MM.1S (cell line): ENCODE data around the gene MAGEE1.

Experiments used
- DNase-seq: peaks from one replicate; pipeline ENCODE4 v3.0.0-alpha.2; 2015
- H2AFZ ChIP-seq: fragments of 300-600 bp; sonication (generic); 2 replicates; pipeline ENCODE4 v1.6.0; 2016; ENCODE audit warnings: antibody characterized with exemption, low read length
- H3F3A ChIP-seq: fragments of 300-600 bp; sonication (generic); 2 replicates; pipeline ENCODE4 v1.6.1; 2016; ENCODE audit warnings: mild to moderate bottlenecking, antibody characterized with exemption, low read length, moderate library complexity, mixed read lengths; ENCODE audit not compliant: insufficient read depth
- H3K27ac ChIP-seq: fragments of 300-600 bp; sonication (generic); 2 replicates; pipeline ENCODE4 v1.5.1; 2016; ENCODE audit warnings: mild to moderate bottlenecking, low read length
- H3K27me3 ChIP-seq: fragments of 300-600 bp; sonication (generic); replicated peaks from 2 replicates; pipeline ENCODE4 v1.6.0; 2016; ENCODE audit warnings: low read length; ENCODE audit not compliant: insufficient read depth
- H3K36me3 ChIP-seq: fragments of 300-600 bp; sonication (generic); replicated peaks from 2 replicates; pipeline ENCODE4 v1.6.1; 2016; ENCODE audit warnings: mild to moderate bottlenecking, low read length, mixed read lengths; ENCODE audit not compliant: insufficient read depth
- H3K4me1 ChIP-seq: fragments of 300-600 bp; sonication (generic); 2 replicates; pipeline ENCODE4 v1.6.1; 2016; ENCODE audit warnings: low read length, mixed read lengths
- H3K4me2 ChIP-seq: fragments of 300-600 bp; sonication (generic); 2 replicates; pipeline ENCODE4 v1.6.0; 2016; ENCODE audit warnings: low read depth, low read length
- H3K4me3 ChIP-seq: fragments of 300-600 bp; sonication (generic); 2 replicates; pipeline ENCODE4 v1.5.1; 2016; ENCODE audit warnings: low read length, mixed read lengths
- H3K79me2 ChIP-seq: fragments of 300-600 bp; sonication (generic); 2 replicates; pipeline ENCODE4 v1.6.1; 2016; ENCODE audit warnings: mixed run types, low read length, mixed read lengths
- H3K9ac ChIP-seq: fragments of 300-600 bp; sonication (generic); 2 replicates; pipeline ENCODE4 v1.6.1; 2016; ENCODE audit warnings: low read length, mixed read lengths
- H3K9me2 ChIP-seq: fragments of 300-600 bp; sonication (generic); replicated peaks from 2 replicates; pipeline ENCODE4 v1.6.1; 2016; ENCODE audit warnings: mild to moderate bottlenecking, low read length, mixed read lengths; ENCODE audit not compliant: insufficient read depth
- H3K9me3 ChIP-seq: fragments of 300-600 bp; sonication (generic); replicated peaks from 2 replicates; pipeline ENCODE4 v1.6.1; 2016; ENCODE audit warnings: mild to moderate bottlenecking, low read length, mixed read lengths; ENCODE audit not compliant: insufficient read depth
- H4K20me1 ChIP-seq: fragments of 300-600 bp; sonication (generic); 2 replicates; pipeline ENCODE4 v1.6.1; 2016; ENCODE audit warnings: mild to moderate bottlenecking, low read length, moderate library complexity, mixed read lengths; ENCODE audit not compliant: insufficient read depth
- CTCF ChIP-seq: fragments of 300-600 bp; sonication (generic); IDR thresholded peaks from 2 replicates; pipeline ENCODE4 v1.5.1; 2016; ENCODE audit warnings: antibody characterized with exemption, low read length, mixed read lengths
- EZH2 ChIP-seq: fragments of 300-600 bp; sonication (generic); optimal IDR thresholded peaks from 2 replicates; pipeline ENCODE3; 2017; ENCODE audit warnings: low read depth, mild to moderate bottlenecking, antibody characterized with exemption, low read length, mixed read lengths
- EZH2phosphoT487 ChIP-seq: fragments of 300-600 bp; sonication (generic); IDR thresholded peaks from 2 replicates; pipeline ENCODE4 v1.6.1; 2018; ENCODE audit warnings: antibody characterized with exemption, low read length

MAGEE1 gene

GRCh38 chrX:76454456-76454927, 27.0 kb downstream of the MAGEE1 start:
- Histone ChIP-seq H3K9ac (no peak overlapping the region), H3F3A (no peaks in the 10 kb centered on the region), H4K20me1 (no peaks in the 10 kb centered on the region), H3K36me3 (no peaks in the 10 kb centered on the region), H2AFZ (no peak overlapping the region), H3K27me3 (no peaks in the 10 kb centered on the region), H3K27ac (no peak overlapping the region), H3K4me2 (no peak overlapping the region), H3K79me2 (no peaks in the 10 kb centered on the region), H3K9me2 (no peaks in the 10 kb centered on the region), H3K9me3 (no peaks in the 10 kb centered on the region), H3K4me3 (no peak overlapping the region), H3K4me1 (no peaks in the 10 kb centered on the region)
- TF ChIP-seq EZH2phosphoT487 = no peak
- TF ChIP-seq CTCF = peak; percentile 61
- peak; percentile 44 for DNase-seq

GRCh38 chrX:76477353-76477752, 49.8 kb downstream of the MAGEE1 start:
- Histone ChIP-seq H3K36me3 (no peaks in the 10 kb centered on the region), H3K4me2 (no peak overlapping the region), H3K27me3 (no peaks in the 10 kb centered on the region), H3K9me3 (no peaks in the 10 kb centered on the region), H3K9me2 (no peaks in the 10 kb centered on the region), H3F3A (no peaks in the 10 kb centered on the region), H4K20me1 (no peaks in the 10 kb centered on the region), H3K9ac (no peak overlapping the region), H3K27ac (no peak overlapping the region), H3K4me3 (no peak overlapping the region), H3K4me1 (no peaks in the 10 kb centered on the region), H3K79me2 (no peaks in the 10 kb centered on the region), H2AFZ (no peak overlapping the region)
- DNase-seq = no peak
- no peak for TF ChIP-seq CTCF
- no peak for TF ChIP-seq EZH2phosphoT487
- TF ChIP-seq EZH2 = no peak
